Lower lobe of right lung (tissue), 2 donors: ENCODE data around the gene KRT86. TPM values are rescaled to one million over a fixed set of nuclear protein-coding genes. Genes with fewer than 3 reads are reported as not detected.

ENCODE experiments used
- ATAC-seq, 2 donors: fragments of 200-7000 bp; cut with Tn5 transposase; one replicate each; pipeline ENCODE4 v1.9.1; 2020 to 2022; ENCODE audit warnings: mild to moderate bottlenecking in 2 of 2, moderate library complexity in 2 of 2
- DNase-seq: peaks from one replicate; pipeline ENCODE4 v3.0.0-alpha.2; 2020
- H3K27ac ChIP-seq: fragments of 200-600 bp; one replicate; pipeline ENCODE4 v1.8.0; 2022
- H3K27me3 ChIP-seq: fragments of 200-600 bp; one replicate; pipeline ENCODE4 v1.8.0; 2022; ENCODE audit warnings: low read depth
- H3K36me3 ChIP-seq: fragments of 200-600 bp; one replicate; pipeline ENCODE4 v1.8.0; 2022; ENCODE audit warnings: mild to moderate bottlenecking
- H3K4me1 ChIP-seq: fragments of 200-600 bp; one replicate; pipeline ENCODE4 v1.8.0; 2022
- H3K4me3 ChIP-seq: fragments of 200-600 bp; one replicate; pipeline ENCODE4 v1.8.0; 2022; ENCODE audit warnings: mild to moderate bottlenecking
- H3K9me3 ChIP-seq: fragments of 200-600 bp; one replicate; pipeline ENCODE4 v1.8.0; 2022
- intact Hi-C: fragments of 100-400 bp; cut with DNase I; formaldehyde crosslinking; loops from one replicate; pipeline ENCODE4 v1.11.0; 2022
- total RNA-seq: library from RNA; stranded (reverse); fragmentation: NEBNext Ultra II Directional; extraction: Animal tissue kit (Norgen Biotek cat#: 25700); gene quantifications from one replicate; pipeline ENCODE4 v1.2.1, GENCODE V29; 2021
- TF ChIP-seq, protein P1 (sequence below): fragments of 200-600 bp; IDR thresholded peaks from one replicate; pipeline ENCODE4 v1.8.0; 2022; ENCODE audit warnings: antibody characterized with exemption, mild to moderate bottlenecking
- donor health status: DM: no; HTN: yes; CAD: no; lungs with severe emphysema.

The KRT86 gene
- total RNA-seq, 1 donor from 2014 or later: 0.74 TPM

DNA sequence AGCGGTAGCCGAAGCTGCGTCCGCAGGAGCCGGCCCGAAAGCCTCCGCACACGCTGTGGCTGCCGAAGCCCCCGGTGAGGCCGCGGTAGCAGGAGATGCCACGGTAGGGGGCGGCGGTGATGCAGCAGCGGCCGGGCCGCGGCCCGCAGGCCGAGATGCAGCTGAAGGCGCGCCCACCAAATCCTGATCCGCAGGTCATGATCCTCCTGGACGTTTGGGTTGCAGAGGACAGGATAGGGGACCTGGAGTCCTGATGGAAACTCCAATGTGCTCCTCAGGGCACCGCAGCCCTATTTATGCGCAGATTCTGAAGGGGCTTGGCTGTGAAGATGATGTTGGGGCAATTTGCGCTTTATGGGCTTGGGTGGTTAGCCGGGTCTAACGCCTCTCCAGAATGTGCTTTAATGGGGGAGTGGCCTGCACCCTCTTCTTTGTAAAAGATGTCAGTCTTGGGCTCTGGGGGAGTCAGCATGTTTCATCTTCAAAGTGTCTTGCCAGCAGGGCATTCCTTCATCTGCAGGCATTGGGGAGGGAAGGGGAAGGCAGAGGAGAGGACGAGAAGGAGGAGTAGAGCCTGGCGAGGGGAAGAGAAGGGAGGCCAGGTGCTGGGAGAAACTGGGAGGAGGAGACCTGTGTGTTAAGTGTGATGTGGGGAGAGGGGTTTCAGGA is 17.0 kb downstream of the KRT86 start, which contains the start of gene KRT81:
Gene KRT81 (minus strand): TSS at position 268 of the 669 bp plus-strand sequence. CDS start 69 bp downstream, at position 199.
- no peak for ATAC-seq
- intact Hi-C loops: no loop called here
- TF ChIP-seq, protein P1, sequence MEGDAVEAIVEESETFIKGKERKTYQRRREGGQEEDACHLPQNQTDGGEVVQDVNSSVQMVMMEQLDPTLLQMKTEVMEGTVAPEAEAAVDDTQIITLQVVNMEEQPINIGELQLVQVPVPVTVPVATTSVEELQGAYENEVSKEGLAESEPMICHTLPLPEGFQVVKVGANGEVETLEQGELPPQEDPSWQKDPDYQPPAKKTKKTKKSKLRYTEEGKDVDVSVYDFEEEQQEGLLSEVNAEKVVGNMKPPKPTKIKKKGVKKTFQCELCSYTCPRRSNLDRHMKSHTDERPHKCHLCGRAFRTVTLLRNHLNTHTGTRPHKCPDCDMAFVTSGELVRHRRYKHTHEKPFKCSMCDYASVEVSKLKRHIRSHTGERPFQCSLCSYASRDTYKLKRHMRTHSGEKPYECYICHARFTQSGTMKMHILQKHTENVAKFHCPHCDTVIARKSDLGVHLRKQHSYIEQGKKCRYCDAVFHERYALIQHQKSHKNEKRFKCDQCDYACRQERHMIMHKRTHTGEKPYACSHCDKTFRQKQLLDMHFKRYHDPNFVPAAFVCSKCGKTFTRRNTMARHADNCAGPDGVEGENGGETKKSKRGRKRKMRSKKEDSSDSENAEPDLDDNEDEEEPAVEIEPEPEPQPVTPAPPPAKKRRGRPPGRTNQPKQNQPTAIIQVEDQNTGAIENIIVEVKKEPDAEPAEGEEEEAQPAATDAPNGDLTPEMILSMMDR: no peak
- H3K27ac ChIP-seq: no peak within 1 kb of the TSS
- no peak within 1 kb of the TSS for H3K4me3 ChIP-seq
- H3K27me3 ChIP-seq: peaks cover 14% of the 10 kb centered on the region
- H3K4me1 ChIP-seq: no peaks in the 10 kb centered on the region
- DNase-seq: no peak
- H3K36me3 ChIP-seq: no peaks in the 10 kb centered on the region
- H3K9me3 ChIP-seq: no peaks in the 10 kb centered on the region

DNA sequence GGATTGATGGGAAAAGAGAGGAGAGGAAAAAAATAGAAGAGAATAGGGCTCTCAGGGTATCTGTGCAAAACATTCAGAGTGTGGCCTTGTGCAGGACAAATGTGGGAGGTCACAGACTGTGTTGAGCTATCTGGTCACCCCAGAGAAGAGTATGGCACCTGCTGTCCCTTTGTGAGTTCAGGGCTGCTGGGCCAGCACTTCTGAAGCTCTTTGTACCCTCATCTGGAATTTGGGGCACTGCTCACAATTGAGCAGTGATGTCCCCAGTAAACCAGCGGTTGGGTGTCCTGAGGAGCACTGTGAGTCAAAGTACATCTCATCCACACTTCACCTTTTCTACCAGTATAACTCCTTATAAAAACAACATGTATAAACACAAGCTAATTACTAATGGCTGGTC is 19.5 kb downstream of the KRT86 start:
- DNase-seq: no peak
- Histone ChIP-seq H3K27ac (no peak overlapping the region), H3K27me3 (peaks cover 20% of the 10 kb centered on the region), H3K9me3 (no peaks in the 10 kb centered on the region), H3K4me1 (no peaks in the 10 kb centered on the region), H3K36me3 (no peaks in the 10 kb centered on the region), H3K4me3 (no peak overlapping the region)
- intact Hi-C loops: no loop called here
- no peak for ATAC-seq
- TF ChIP-seq, protein P1: no peak

DNA sequence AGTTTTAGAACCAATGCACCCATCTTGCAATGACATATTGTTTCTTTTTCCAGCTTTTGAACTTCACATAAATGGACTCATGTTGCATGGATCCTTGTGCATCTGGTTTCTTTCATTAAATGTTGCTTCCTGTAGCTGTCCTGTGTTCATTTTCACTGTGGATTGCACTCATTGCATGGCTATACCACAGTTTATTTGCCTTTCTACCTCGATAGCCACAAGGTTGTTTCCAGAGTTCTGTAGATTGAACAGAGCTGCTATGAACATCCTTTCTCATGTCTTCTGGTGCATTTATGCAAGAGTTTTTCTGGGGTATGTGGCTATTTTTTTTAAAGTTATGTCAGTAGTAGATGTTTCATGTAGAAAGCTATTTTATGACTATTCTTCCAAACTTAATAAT is 20.4 kb downstream of the KRT86 start:
- TF ChIP-seq, protein P1: no peak
- DNase-seq (no peak), ATAC-seq (no peak)
- no peaks in the 10 kb centered on the region for H3K9me3 ChIP-seq
- H3K36me3 ChIP-seq: no peaks in the 10 kb centered on the region
- H3K4me1 ChIP-seq: no peaks in the 10 kb centered on the region
- no peak overlapping the region for H3K4me3 ChIP-seq
- H3K27ac ChIP-seq: no peak overlapping the region
- peaks cover 20% of the 10 kb centered on the region for H3K27me3 ChIP-seq
- intact Hi-C loops: no loop called here

DNA sequence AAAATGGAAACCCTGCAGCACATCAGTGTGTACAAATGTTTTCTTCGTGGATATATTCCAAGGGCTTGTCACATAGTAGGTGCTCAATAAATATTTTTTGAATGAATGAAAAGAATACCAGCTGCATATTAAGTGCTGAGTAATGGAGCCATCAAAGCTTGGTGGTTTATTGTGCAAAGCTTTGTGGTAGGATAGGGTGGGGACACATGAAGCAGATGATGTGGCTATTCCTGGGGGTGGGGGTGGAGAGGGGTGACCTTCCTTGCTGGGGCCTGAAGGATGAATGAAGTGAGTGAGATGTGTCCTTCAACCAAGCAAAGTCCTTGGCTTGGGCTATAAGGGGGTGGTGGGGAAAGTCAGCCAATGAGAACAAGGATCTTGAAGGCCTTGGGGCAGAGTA is 21.2 kb downstream of the KRT86 start:
- no peak overlapping the region for H3K4me3 ChIP-seq
- ATAC-seq: no peak
- intact Hi-C loops: no loop called here
- no peaks in the 10 kb centered on the region for H3K9me3 ChIP-seq
- DNase-seq: no peak
- no peak overlapping the region for H3K27ac ChIP-seq
- peaks cover 20% of the 10 kb centered on the region for H3K27me3 ChIP-seq
- H3K36me3 ChIP-seq: no peaks in the 10 kb centered on the region
- no peaks in the 10 kb centered on the region for H3K4me1 ChIP-seq
- TF ChIP-seq, protein P1: no peak

DNA sequence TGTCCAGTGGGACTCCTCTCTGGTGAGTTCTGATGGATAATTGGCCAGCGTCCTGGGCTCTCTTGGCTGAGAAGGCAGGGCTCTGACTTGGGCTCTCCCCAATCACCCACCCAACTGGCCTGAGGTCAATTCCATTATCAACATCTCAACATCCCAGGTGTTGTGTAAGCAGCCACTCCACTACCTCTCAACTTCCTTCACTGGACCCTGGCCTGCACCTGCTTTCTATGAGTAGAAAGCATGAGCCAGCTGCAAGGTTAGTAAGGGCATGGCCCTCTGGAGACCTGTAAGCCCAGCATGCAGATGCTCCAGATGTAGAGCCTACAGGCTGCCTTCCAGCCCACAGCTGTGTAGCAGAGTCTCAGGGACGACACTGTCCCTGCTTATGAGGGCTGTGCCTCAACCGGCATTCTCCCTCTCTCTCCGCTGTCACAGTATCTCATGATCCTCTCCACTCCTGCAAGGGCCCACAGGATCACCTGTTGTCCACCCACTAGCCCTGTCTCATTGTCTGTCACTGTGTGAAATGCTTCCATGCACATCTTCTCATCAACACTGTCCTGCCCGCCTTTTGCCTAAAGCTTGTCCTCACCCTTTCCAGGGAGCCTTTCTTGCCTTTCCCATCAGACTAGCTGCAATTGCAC is 22.2 kb downstream of the KRT86 start:
- TF ChIP-seq, protein P1: no peak
- Histone ChIP-seq H3K9me3 (no peaks in the 10 kb centered on the region), H3K27me3 (peaks cover 16% of the 10 kb centered on the region), H3K27ac (no peak overlapping the region), H3K36me3 (no peaks in the 10 kb centered on the region), H3K4me1 (no peaks in the 10 kb centered on the region), H3K4me3 (no peak overlapping the region)
- ATAC-seq (peak; percentile 73 to 84), DNase-seq (no peak)
- intact Hi-C loops: no loop called here
